ENCODE results near the gene SCN10A. TPM values are rescaled to one million over a fixed set of nuclear protein-coding genes. Genes with fewer than 3 reads are reported as not detected.

SCN10A gene
- total and polyA plus RNA-seq, 2 of the 13 experiments (the other 11 are each of a cell fraction or from before 2014, with no cell fraction given) = not detected

DNA sequence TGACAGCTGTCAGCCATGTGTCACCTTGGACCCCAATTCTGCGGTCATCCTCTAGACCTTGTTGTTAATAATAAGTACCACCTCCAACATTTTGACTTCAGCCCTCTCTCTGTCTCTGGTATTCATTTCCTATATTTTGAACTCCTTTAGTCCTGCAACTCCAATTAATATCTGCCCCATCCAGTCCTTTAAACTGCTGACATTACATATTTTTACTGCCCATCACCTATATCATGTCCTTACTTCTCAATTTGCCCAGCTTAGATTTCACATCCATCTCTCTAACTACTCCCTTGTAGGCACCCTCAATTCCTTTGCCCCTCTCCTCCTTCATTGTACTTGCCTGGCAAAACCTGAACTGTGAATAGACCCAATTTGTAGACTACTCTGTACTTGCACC, 73.5 kb downstream of the SCN10A start:
- no peak for DNase-seq (ENCODE audit: low spot score)
- no peak for FAIRE-seq
- ATAC-seq = no peak
- H3K9me3 ChIP-seq (ENCODE audit: low read length) = no peaks in the 10 kb centered on the region
- no peak overlapping the region for H3K27ac ChIP-seq (ENCODE audit: extremely low read length, insufficient read depth, low read length)
- no peaks in the 10 kb centered on the region for H4K20me1 ChIP-seq (ENCODE audit: insufficient read depth, low read length)
- no peak overlapping the region for H3K9ac ChIP-seq (ENCODE audit: insufficient read depth, low read depth, low read length)
- H3K4me2 ChIP-seq (ENCODE audit: low read depth, low read length) = no peak overlapping the region
- H3K4me1 ChIP-seq (ENCODE audit: insufficient read depth, low read length) = no peaks in the 10 kb centered on the region
- no peak overlapping the region for H2AFZ ChIP-seq (ENCODE audit: low read length)
- 90% methylated on average over 1 of the region's 1 CpG for WGBS (ENCODE audit: low lambda C conversion rate)
- BruUV-seq (replicated peaks) = no TSS peak
- in situ Hi-C loops (cut with HindIII; ENCODE audit: extremely low pct_ligation_motif_present, low pct_unique_long_range_greater_than_20kb) (no loop called here), intact Hi-C loops (cut with micrococcal nuclease; ENCODE audit: unreplicated experiment) (no loop called here)
- no peak overlapping the region for H3K4me3 ChIP-seq (replicated peaks in 1 of 3; ENCODE audit: insufficient read depth in 1 of 3, low read depth in 2 of 3, low read length in 3 of 3)
- POLR2A ChIA-PET = no interaction called here
- no peak for TF ChIP-seq ZNF674 (CRISPR knock-in tag; IDR thresholded peaks at IDR 0.05; ENCODE audit: low read depth)
- TF ChIP-seq MAFK (conservative IDR thresholded peaks at IDR 0.05 in 1 of 2, IDR thresholded peaks at IDR 0.05 in 1 of 2; ENCODE audit: low read length in 2 of 2) = peak; percentile 80 to 92
- TF ChIP-seq CREB1 (IDR thresholded peaks at IDR 0.05) = no peak
- no peak for TF ChIP-seq CREB1 (CRISPR knock-in tag; IDR thresholded peaks at IDR 0.05)
- TF ChIP-seq MAFF (IDR thresholded peaks at IDR 0.05; ENCODE audit: low read depth, low read length) = peak; percentile 90
- peaks cover 1 to 2% of the 10 kb centered on the region in 2 experiments; a peak in 2 of 5 replicates for H3K27me3 ChIP-seq (ENCODE audit: control insufficient read depth in 1 of 2, insufficient read depth in 2 of 2, low read length in 2 of 2)
- CTCF ChIA-PET (ENCODE audit: low intra/inter-chr PET ratio, low total read pairs) = no interaction called here
- H3K36me3 ChIP-seq (replicated peaks in 1 of 2; ENCODE audit: control insufficient read depth in 1 of 2, insufficient read depth in 2 of 2, low read length in 2 of 2) = no peaks in the 10 kb centered on the region
- H3K79me2 ChIP-seq (ENCODE audit: insufficient read depth, low read length) = no peaks in the 10 kb centered on the region

DNA sequence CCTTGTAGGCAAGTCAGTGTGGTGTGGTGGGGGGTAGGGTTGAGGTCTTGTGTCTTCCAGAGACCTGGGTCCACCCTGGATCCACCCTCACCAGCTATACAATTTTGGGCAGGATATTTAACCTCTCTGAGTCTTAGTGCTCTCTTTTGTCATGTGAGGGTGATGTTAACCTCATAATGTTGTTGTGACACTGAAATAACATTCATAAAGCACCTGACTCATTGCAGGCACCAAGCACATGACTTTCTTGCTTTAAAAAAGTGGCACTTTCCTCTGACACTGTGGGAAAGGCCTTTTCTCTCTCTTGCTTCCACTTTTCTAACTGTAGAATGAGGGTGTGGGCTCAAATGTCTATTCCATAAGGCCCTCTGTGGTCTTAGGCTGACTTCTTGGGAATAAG, 75.5 kb downstream of the SCN10A start:
- no TSS peak for BruUV-seq (replicated peaks)
- intact Hi-C loops (cut with micrococcal nuclease; ENCODE audit: unreplicated experiment) = no loop called here
- CTCF ChIA-PET (ENCODE audit: low intra/inter-chr PET ratio, low total read pairs) = no interaction called here

More for the DNA sequence above, 75.5 kb downstream of the SCN10A start:
- TF ChIP-seq, protein P1, sequence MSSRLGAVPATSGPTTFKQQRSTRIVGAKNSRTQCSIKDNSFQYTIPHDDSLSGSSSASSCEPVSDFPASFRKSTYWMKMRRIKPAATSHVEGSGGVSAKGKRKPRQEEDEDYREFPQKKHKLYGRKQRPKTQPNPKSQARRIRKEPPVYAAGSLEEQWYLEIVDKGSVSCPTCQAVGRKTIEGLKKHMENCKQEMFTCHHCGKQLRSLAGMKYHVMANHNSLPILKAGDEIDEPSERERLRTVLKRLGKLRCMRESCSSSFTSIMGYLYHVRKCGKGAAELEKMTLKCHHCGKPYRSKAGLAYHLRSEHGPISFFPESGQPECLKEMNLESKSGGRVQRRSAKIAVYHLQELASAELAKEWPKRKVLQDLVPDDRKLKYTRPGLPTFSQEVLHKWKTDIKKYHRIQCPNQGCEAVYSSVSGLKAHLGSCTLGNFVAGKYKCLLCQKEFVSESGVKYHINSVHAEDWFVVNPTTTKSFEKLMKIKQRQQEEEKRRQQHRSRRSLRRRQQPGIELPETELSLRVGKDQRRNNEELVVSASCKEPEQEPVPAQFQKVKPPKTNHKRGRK (CRISPR knock-in tag; IDR thresholded peaks at IDR 0.05) = no peak
- DNase-seq (ENCODE audit: low spot score) = no peak
- Histone ChIP-seq H3K9me3 (ENCODE audit: low read length) (no peaks in the 10 kb centered on the region), H3K4me2 (ENCODE audit: low read depth, low read length) (no peak overlapping the region), H3K36me3 (replicated peaks in 1 of 2; ENCODE audit: control insufficient read depth in 1 of 2, insufficient read depth in 2 of 2, low read length in 2 of 2) (no peaks in the 10 kb centered on the region), H3K4me1 (ENCODE audit: insufficient read depth, low read length) (no peaks in the 10 kb centered on the region), H3K27ac (ENCODE audit: extremely low read length, insufficient read depth, low read length) (no peak overlapping the region), H3K79me2 (ENCODE audit: insufficient read depth, low read length) (no peaks in the 10 kb centered on the region), H3K27me3 (ENCODE audit: control insufficient read depth in 1 of 2, insufficient read depth in 2 of 2, low read length in 2 of 2) (peaks cover 0 to 1% of the 10 kb centered on the region in 2 experiments; a peak in 2 of 5 replicates), H2AFZ (ENCODE audit: low read length) (no peak overlapping the region), H3K9ac (ENCODE audit: insufficient read depth, low read depth, low read length) (no peak overlapping the region), H3K4me3 (replicated peaks in 1 of 3; ENCODE audit: insufficient read depth in 1 of 3, low read depth in 2 of 3, low read length in 3 of 3) (no peak overlapping the region), H4K20me1 (ENCODE audit: insufficient read depth, low read length) (no peaks in the 10 kb centered on the region)
- FAIRE-seq = no peak
- POLR2A ChIA-PET = no interaction called here
- ATAC-seq = no peak
- in situ Hi-C loops (cut with HindIII; ENCODE audit: extremely low pct_ligation_motif_present, low pct_unique_long_range_greater_than_20kb) = no loop called here

All from HepG2 (cell line).